Thyroid gland (tissue), 4 donors: ENCODE data around the gene HLF. TPM values are rescaled to one million over a fixed set of nuclear protein-coding genes. Genes with fewer than 3 reads are reported as not detected.
A peak's percentile ranks its signal among the peaks of the same experiment; 100 is the strongest.

Experiments used
- DNase-seq, 2 donors: peaks; one replicate each; pipeline ENCODE4 v3.0.0-alpha.2; 2019
- H3K27ac ChIP-seq, 3 donors: fragments of 200-600 bp; sonication (generic); 1 replicate in 2 of 3; 2 replicates in 1 of 3; pipeline ENCODE4 v1.5.1; 2016 to 2019; ENCODE audit warnings: mild to moderate bottlenecking in 1 of 3, moderate library complexity in 1 of 3
- H3K27me3 ChIP-seq: fragments of 200-600 bp; sonication (generic); one replicate; pipeline ENCODE4 v1.5.1; 2019
- H3K36me3 ChIP-seq, 2 donors: fragments of 200-600 bp; sonication (generic); one replicate each; pipeline ENCODE4 v1.5.1; 2016 to 2019
- H3K4me1 ChIP-seq, 2 donors: fragments of 200-600 bp; sonication (generic); one replicate each; pipeline ENCODE4 v1.5.1; 2017 to 2019
- H3K4me3 ChIP-seq, 3 donors: fragments of 200-600 bp; sonication (generic); replicated peaks in 1 of 3; 1 replicate in 2 of 3; 2 replicates in 1 of 3; pipeline ENCODE4 v1.5.1; 2016; ENCODE audit warnings: mild to moderate bottlenecking in 1 of 3
- H3K9me3 ChIP-seq: fragments of 200-600 bp; sonication (generic); one replicate; pipeline ENCODE4 v1.5.1; 2017
- POLR2A ChIP-seq, 2 donors: fragments of 450-650 bp; IDR thresholded peaks; one replicate each; pipeline ENCODE4 v1.6.1; 2017; ENCODE audit warnings: antibody characterized with exemption in 2 of 2, mild to moderate bottlenecking in 2 of 2, moderate library complexity in 1 of 2
- WGBS, 2 donors: methylation state at CpG; one replicate each; pipeline ENCODE4 v1.1.5; 2017; 5-methylcytosine and 5-hydroxymethylcytosine counted together
- intact Hi-C: fragments of 100-400 bp; cut with DNase I; formaldehyde crosslinking; loops from one replicate; pipeline ENCODE4 v1.15.1; 2023
- total RNA-seq, 4 donors: library from RNA; depleted of rRNA; stranded (reverse); fragments of >200 nt; gene quantifications; one replicate each; pipeline ENCODE4 v1.2.3, GENCODE V29; 2016
- TF ChIP-seq, protein P1 (sequence below), 6 experiments: fragments of 200-600 bp in 3 of 6; fragments of 450-650 bp in 3 of 6; sonication (generic) in 3 of 6; IDR thresholded peaks; one replicate each; pipeline ENCODE4 v1.5.1; 2016 to 2019; ENCODE audit warnings: antibody characterized with exemption in 6 of 6, mild to moderate bottlenecking in 2 of 6, inconsistent platforms in 1 of 6, moderate library complexity in 1 of 6

HLF gene
- total RNA-seq, 4 donors from 2014 or later: 39.4 to 54.1 (median 51.7) TPM

DNA sequence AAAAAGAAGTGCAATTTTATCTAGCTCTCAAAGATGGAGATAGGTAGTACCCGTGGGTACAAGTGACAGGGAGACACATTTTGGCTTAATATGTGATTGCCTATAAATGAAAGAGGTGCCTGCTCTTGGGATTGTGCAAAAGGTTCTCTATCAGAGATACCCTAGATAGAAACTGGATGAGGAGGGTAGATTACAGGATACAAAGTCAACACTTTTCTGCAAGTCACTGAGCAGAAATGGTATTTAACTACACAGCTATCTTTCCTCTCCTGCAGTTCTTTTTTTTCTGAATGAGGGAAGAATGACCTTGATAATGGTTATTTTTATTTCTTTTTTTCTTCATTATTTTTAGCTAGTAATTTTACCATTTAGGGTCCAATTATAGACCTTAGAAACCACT lies 89.2 kb downstream of the HLF start:
- WGBS, 2 donors: 83 to 85% methylated on average over 1 of the region's 1 CpG
- Histone ChIP-seq H3K27ac (no peak overlapping the region), H3K9me3 (no peaks in the 10 kb centered on the region), H3K36me3 (no peaks in the 10 kb centered on the region), H3K4me3 (no peak overlapping the region), H3K27me3 (no peaks in the 10 kb centered on the region), H3K4me1 (peaks cover 13 to 23% of the 10 kb centered on the region in 2 donors)
- no peak for DNase-seq
- TF ChIP-seq, protein P1, sequence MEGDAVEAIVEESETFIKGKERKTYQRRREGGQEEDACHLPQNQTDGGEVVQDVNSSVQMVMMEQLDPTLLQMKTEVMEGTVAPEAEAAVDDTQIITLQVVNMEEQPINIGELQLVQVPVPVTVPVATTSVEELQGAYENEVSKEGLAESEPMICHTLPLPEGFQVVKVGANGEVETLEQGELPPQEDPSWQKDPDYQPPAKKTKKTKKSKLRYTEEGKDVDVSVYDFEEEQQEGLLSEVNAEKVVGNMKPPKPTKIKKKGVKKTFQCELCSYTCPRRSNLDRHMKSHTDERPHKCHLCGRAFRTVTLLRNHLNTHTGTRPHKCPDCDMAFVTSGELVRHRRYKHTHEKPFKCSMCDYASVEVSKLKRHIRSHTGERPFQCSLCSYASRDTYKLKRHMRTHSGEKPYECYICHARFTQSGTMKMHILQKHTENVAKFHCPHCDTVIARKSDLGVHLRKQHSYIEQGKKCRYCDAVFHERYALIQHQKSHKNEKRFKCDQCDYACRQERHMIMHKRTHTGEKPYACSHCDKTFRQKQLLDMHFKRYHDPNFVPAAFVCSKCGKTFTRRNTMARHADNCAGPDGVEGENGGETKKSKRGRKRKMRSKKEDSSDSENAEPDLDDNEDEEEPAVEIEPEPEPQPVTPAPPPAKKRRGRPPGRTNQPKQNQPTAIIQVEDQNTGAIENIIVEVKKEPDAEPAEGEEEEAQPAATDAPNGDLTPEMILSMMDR (IDR thresholded peaks at IDR 0.05): no peak
- no peak for TF ChIP-seq POLR2A (IDR thresholded peaks at IDR 0.05)
- intact Hi-C loops: no loop called here

- intact Hi-C loops: no loop called here
- Histone ChIP-seq H3K36me3 (no peaks in the 10 kb centered on the region), H3K4me3 (no peak overlapping the region), H3K9me3 (no peaks in the 10 kb centered on the region), H3K27ac (no peak overlapping the region), H3K27me3 (no peaks in the 10 kb centered on the region), H3K4me1 (peaks cover 13 to 20% of the 10 kb centered on the region in 2 donors)
- DNase-seq: no peak
- 98% methylated on average over 2 of the region's 2 CpGs for WGBS, 2 donors
- TF ChIP-seq, protein P1 (IDR thresholded peaks at IDR 0.05): no peak
- no peak for TF ChIP-seq POLR2A (IDR thresholded peaks at IDR 0.05)
Observed at GRCh38 chr17:55354941-55355340, 90.2 kb downstream of the HLF start.

DNA sequence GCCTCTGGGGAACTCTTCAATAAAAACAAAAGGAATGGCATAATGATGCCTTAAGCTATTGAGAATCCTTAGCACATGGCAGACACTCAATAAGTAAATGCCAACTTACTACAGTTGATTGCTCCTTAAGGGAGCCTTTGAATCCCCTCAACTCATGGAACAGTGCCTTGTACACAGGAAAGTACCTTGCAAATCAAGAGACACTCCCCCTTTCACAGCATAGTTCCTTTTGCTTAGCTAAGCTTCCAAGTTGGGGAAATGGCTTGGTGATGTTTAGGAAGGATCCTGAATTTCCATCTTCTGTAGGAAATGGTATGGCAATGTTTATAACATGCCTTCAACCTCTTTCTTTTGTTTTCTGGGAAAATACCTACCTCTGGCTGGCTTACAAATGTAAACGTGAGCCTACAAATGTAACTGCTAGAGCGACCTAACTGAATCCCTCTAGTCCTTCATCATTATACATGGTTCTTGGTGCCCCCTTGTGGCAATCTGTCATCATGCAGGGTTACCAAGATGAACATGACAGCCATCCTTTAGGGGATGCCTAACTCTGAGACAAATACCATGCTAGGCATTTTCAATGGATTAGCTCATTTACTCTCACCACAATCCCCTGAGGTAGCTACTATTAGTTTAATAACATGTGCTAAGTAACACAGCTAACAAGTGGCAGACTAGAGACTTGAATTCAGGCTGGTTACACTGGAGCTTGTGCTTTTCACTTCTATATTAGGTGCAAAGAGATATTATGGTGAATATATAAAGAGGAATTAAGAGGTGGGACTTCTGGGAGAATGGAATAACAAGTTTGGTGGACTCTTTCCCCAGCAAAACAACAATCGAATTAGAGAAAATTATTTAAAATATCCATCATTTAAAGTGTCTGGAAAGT lies 91.9 kb downstream of the HLF start:
- Histone ChIP-seq H3K27ac (peak overlapping the region in 2 of 3 donors; percentile 11 to 74), H3K4me3 (no peak overlapping the region), H3K9me3 (no peaks in the 10 kb centered on the region), H3K27me3 (no peaks in the 10 kb centered on the region), H3K4me1 (peaks cover 13 to 20% of the 10 kb centered on the region in 2 donors), H3K36me3 (no peaks in the 10 kb centered on the region)
- TF ChIP-seq POLR2A (IDR thresholded peaks at IDR 0.05): no peak
- TF ChIP-seq, protein P1 (IDR thresholded peaks at IDR 0.05): peak; percentile 38 to 59 (median 49)
- 48 to 54% methylated on average over 3 of the region's 3 CpGs for WGBS, 2 donors
- DNase-seq: peak; percentile 54 to 64
- intact Hi-C loops: no loop called here

DNA sequence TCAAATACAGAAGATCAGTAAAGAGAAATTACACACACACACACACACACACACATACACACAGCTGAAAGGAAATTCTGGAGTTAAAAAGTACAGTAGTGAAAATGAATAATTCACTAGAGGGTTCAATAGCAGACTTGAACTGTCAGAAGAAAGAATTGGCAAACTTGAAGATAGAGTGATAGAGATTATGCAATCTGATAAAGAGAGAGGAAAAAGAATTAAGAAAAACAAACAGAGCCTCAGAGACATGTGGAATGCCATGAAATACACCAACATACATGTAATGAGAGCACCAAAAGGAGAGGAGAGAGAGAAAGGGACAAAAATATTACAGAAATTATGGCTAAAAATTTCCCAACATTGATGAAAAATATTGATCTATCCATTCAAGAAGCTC lies 96.2 kb downstream of the HLF start:
- no peaks in the 10 kb centered on the region for H3K27me3 ChIP-seq
- no peaks in the 10 kb centered on the region for H3K36me3 ChIP-seq
- H3K4me1 ChIP-seq: peaks cover 13 to 20% of the 10 kb centered on the region in 2 donors
- H3K27ac ChIP-seq: no peak overlapping the region
- no peak overlapping the region for H3K4me3 ChIP-seq
- no peak for TF ChIP-seq POLR2A (IDR thresholded peaks at IDR 0.05)
- TF ChIP-seq, protein P1 (IDR thresholded peaks at IDR 0.05): no peak
- H3K9me3 ChIP-seq: no peaks in the 10 kb centered on the region
- intact Hi-C loops: no loop called here
- DNase-seq: no peak

GRCh38 chr17:55363033-55363432 lies 98.3 kb downstream of the HLF start:
- no peaks in the 10 kb centered on the region for H3K36me3 ChIP-seq
- H3K4me3 ChIP-seq: no peak overlapping the region
- no peak overlapping the region for H3K27ac ChIP-seq
- intact Hi-C loops: no loop called here
- H3K27me3 ChIP-seq: no peaks in the 10 kb centered on the region
- TF ChIP-seq POLR2A (IDR thresholded peaks at IDR 0.05): no peak
- TF ChIP-seq, protein P1 (IDR thresholded peaks at IDR 0.05): no peak
- no peak for DNase-seq
- 80 to 85% methylated on average over 1 of the region's 1 CpG for WGBS, 2 donors
- H3K4me1 ChIP-seq: peaks cover 2 to 7% of the 10 kb centered on the region in 2 donors
- H3K9me3 ChIP-seq: no peaks in the 10 kb centered on the region
